CD8-positive, alpha-beta memory T cell (primary cell): ENCODE data around the gene DIP2B. TPM values are rescaled to one million over a fixed set of nuclear protein-coding genes. Genes with fewer than 3 reads are reported as not detected.

Source experiments
- CTCF ChIA-PET: fragments of 350-600 bp; sonication (Branson Sonifier 250); formaldehyde crosslinking; loops from one replicate; lab custom pipeline; 2021; ENCODE audit warnings: antibody characterized with exemption; lab: Charles Lee
- POLR2A ChIA-PET: fragments of 350-600 bp; sonication (Branson Sonifier 250); formaldehyde crosslinking; loops from one replicate; lab custom pipeline; 2021; ENCODE audit warnings: antibody characterized with exemption; lab: Charles Lee
- DNase-seq, 5 donors: peaks; one replicate each; pipeline versions ENCODE4 v3.0.0 to v3.0.0-alpha.2; 2020 to 2022; ENCODE audit warnings: mixed read lengths in 1 of 5
- H3K27ac ChIP-seq: one replicate; pipeline ENCODE4 v1.7.0; 2013; ENCODE audit warnings: low read depth, mild to moderate bottlenecking, low read length, moderate library complexity
- H3K27me3 ChIP-seq: 2 replicates; pipeline ENCODE4 v1.7.0; 2013; ENCODE audit warnings: low read length, mild to moderate bottlenecking; ENCODE audit not compliant: insufficient read depth, poor library complexity, severe bottlenecking
- H3K36me3 ChIP-seq: 2 replicates; pipeline ENCODE4 v1.7.0; 2013; ENCODE audit warnings: mild to moderate bottlenecking, low read length, moderate library complexity; ENCODE audit not compliant: insufficient read depth
- H3K4me1 ChIP-seq: 2 replicates; pipeline ENCODE4 v1.7.0; 2013; ENCODE audit warnings: mild to moderate bottlenecking, low read length, moderate library complexity; ENCODE audit not compliant: insufficient read depth
- H3K4me3 ChIP-seq: 2 replicates; pipeline ENCODE4 v1.7.0; 2013; ENCODE audit warnings: mild to moderate bottlenecking, low read length
- H3K9me3 ChIP-seq: 2 replicates; pipeline ENCODE4 v1.7.0; 2013; ENCODE audit warnings: mild to moderate bottlenecking, low read length
- H3K27ac Mint-ChIP-seq, 8 donors: one replicate each; pipeline ENCODE4 v1.8.0; 2020 to 2021; ENCODE audit warnings: mixed read lengths in 8 of 8, mild to moderate bottlenecking in 6 of 8, inconsistent platforms in 3 of 8, moderate library complexity in 3 of 8
- H3K27me3 Mint-ChIP-seq, 2 donors: one replicate each; pipeline ENCODE4 v1.8.0; 2020 to 2021; ENCODE audit warnings: mixed read lengths in 2 of 2, mild to moderate bottlenecking in 1 of 2, moderate library complexity in 1 of 2
- H3K36me3 Mint-ChIP-seq, 3 donors: one replicate each; pipeline ENCODE4 v1.8.0; 2020 to 2021; ENCODE audit warnings: mixed read lengths in 3 of 3, inconsistent platforms in 1 of 3, mild to moderate bottlenecking in 1 of 3
- H3K4me1 Mint-ChIP-seq, 3 donors: one replicate each; pipeline ENCODE4 v1.8.0; 2020 to 2021; ENCODE audit warnings: mixed read lengths in 3 of 3, inconsistent platforms in 1 of 3, mild to moderate bottlenecking in 1 of 3
- H3K4me3 Mint-ChIP-seq, 7 donors: one replicate each; pipeline ENCODE4 v1.8.0; 2020 to 2021; ENCODE audit warnings: mixed read lengths in 7 of 7, mild to moderate bottlenecking in 6 of 7, moderate library complexity in 4 of 7, inconsistent platforms in 2 of 7
- H3K9me3 Mint-ChIP-seq, 5 donors: one replicate each; pipeline ENCODE4 v1.8.0; 2020 to 2022; ENCODE audit warnings: mixed read lengths in 5 of 5, mild to moderate bottlenecking in 3 of 5, moderate library complexity in 2 of 5, inconsistent platforms in 1 of 5
- polyA plus RNA-seq: library from polyadenylated mRNA; unstranded; fragments of 300-500 nt; fragmentation: Illumina TruSeq; gene quantifications from one replicate; pipeline ENCODE4 v1.2.3, GENCODE V29; 2021
- total RNA-seq, 2 experiments: library from RNA; stranded (reverse); gene quantifications; one replicate each; pipeline ENCODE4 v1.2.3, GENCODE V29; 2021

Gene DIP2B
- total and polyA plus RNA-seq, 3 experiments from 2014 or later = 7.9 to 21.0 (median 20.4) TPM

DNA sequence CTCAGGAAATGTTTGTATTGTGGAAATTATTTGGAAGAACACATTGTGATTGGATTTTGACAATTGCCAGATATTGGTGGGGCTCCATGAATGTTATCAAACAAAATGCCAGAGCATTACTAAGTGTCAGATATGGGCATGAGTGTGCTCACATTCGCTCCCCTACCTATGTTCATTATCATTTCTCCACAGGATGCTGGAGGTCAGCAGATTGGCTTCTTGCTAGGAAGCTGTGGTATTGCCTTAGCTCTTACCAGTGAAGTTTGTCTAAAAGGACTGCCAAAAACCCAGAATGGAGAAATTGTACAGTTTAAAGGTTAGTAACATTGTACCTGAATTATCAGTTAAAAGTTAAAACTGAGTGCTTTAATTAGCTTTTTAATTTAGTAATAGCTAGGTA is 180.9 kb downstream of the DIP2B start:
- ChIA-PET CTCF (no interaction called here), POLR2A (no interaction called here)
- Histone ChIP-seq H3K4me1 (no peaks in the 10 kb centered on the region), H3K27me3 (no peaks in the 10 kb centered on the region), H3K4me3 (no peak overlapping the region), H3K36me3 (peaks cover 19% of the 10 kb centered on the region), H3K27ac (no peak overlapping the region), H3K9me3 (no peaks in the 10 kb centered on the region)
- Mint-ChIP-seq H3K4me3 (no peak overlapping the region), H3K36me3 (peaks cover 7 to 73% (median 25%) of the 10 kb centered on the region in 3 donors), H3K27ac (no peak overlapping the region), H3K27me3 (no peaks in the 10 kb centered on the region), H3K4me1 (no peaks in the 10 kb centered on the region), H3K9me3 (no peaks in the 10 kb centered on the region)
- DNase-seq = no peak

DNA sequence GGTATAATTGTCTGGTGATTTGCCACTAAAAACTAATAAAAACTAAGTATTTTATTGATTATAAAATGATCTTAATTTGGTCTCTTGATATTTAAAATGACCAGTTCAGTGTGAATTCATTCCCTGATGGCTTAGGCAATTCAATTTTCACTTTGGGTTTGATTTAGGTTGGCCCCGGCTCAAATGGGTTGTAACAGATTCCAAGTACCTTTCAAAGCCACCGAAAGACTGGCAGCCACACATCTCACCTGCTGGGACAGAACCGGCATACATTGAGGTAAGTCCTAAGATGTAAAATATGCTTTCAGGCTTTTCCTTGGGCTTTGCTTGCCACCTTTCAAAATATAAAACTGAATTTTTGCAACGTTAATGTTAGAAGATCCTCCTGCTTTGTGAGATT is 181.6 kb downstream of the DIP2B start:
- CTCF ChIA-PET = no interaction called here
- H3K36me3 Mint-ChIP-seq = peaks cover 7 to 75% (median 25%) of the 10 kb centered on the region in 3 donors
- no peaks in the 10 kb centered on the region for H3K27me3 Mint-ChIP-seq
- Histone ChIP-seq H3K27me3 (no peaks in the 10 kb centered on the region), H3K4me3 (no peak overlapping the region), H3K27ac (no peak overlapping the region), H3K9me3 (no peaks in the 10 kb centered on the region), H3K36me3 (peaks cover 26% of the 10 kb centered on the region), H3K4me1 (no peaks in the 10 kb centered on the region)
- H3K4me1 Mint-ChIP-seq = no peaks in the 10 kb centered on the region
- POLR2A ChIA-PET = no interaction called here
- no peaks in the 10 kb centered on the region for H3K9me3 Mint-ChIP-seq
- no peak overlapping the region for H3K4me3 Mint-ChIP-seq
- no peak for DNase-seq
- H3K27ac Mint-ChIP-seq = no peak overlapping the region

DNA sequence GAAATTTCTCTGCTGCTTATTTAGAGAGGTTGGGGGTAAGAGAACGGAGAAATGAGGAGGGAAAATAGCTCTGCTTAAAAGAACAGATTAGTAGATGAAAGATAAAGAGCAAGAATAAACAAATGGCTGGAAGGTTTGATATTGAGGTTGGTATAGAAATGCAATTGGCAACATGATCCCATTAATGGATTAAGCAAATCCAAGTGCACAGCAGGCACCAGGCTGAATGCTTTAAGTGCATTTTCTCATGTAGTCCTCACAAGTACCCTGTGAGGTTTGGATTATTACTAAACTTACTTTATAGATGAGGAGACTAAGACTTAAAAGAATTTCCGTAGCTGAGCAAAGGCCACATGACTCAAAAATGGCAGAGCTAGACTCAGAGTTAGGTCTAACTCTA is 182.2 kb downstream of the DIP2B start:
- DNase-seq = no peak
- no peaks in the 10 kb centered on the region for H3K9me3 Mint-ChIP-seq
- no peaks in the 10 kb centered on the region for H3K9me3 ChIP-seq
- no peak overlapping the region for H3K27ac ChIP-seq
- ChIA-PET POLR2A (no interaction called here), CTCF (no interaction called here)
- H3K36me3 Mint-ChIP-seq = peaks cover 7 to 69% (median 25%) of the 10 kb centered on the region in 3 donors
- H3K4me3 Mint-ChIP-seq = no peak overlapping the region
- no peak overlapping the region for H3K4me3 ChIP-seq
- H3K36me3 ChIP-seq = peaks cover 26% of the 10 kb centered on the region
- H3K4me1 Mint-ChIP-seq = no peaks in the 10 kb centered on the region
- H3K27me3 ChIP-seq = no peaks in the 10 kb centered on the region
- H3K27me3 Mint-ChIP-seq = no peaks in the 10 kb centered on the region
- no peaks in the 10 kb centered on the region for H3K4me1 ChIP-seq
- peak overlapping the region in 1 of 8 donors; percentile 54 for H3K27ac Mint-ChIP-seq

DNA sequence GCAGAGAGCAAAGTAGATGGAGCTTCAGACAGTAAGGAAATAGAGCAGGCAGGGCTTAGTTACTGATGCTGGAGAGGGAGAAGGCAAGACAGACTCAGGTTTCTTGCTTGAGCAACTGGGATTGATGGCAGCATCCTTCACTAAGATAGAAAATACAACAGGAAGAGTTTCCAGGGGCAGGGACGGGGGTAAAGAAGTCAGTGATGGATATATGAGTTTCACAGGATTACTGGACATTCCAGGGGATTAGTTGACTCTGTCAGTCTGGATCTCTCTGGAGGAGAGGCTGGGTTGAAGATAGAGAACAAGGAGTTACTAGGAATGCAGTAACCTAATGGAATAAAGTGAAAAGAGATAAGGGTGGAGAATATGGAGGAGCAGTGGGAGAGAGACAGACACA is 184.7 kb downstream of the DIP2B start:
- H3K27me3 ChIP-seq = no peaks in the 10 kb centered on the region
- POLR2A ChIA-PET = no interaction called here
- Mint-ChIP-seq H3K9me3 (no peaks in the 10 kb centered on the region), H3K27me3 (no peaks in the 10 kb centered on the region), H3K27ac (peak overlapping the region in 3 of 8 donors; percentile 10 to 72 (median 66)), H3K36me3 (peaks cover 4 to 71% (median 20%) of the 10 kb centered on the region in 3 donors), H3K4me1 (no peaks in the 10 kb centered on the region), H3K4me3 (no peak overlapping the region)
- peaks cover 32% of the 10 kb centered on the region for H3K36me3 ChIP-seq
- CTCF ChIA-PET = no interaction called here
- no peaks in the 10 kb centered on the region for H3K9me3 ChIP-seq
- no peak overlapping the region for H3K4me3 ChIP-seq
- H3K4me1 ChIP-seq = no peaks in the 10 kb centered on the region
- no peak overlapping the region for H3K27ac ChIP-seq
- DNase-seq = no peak

DNA sequence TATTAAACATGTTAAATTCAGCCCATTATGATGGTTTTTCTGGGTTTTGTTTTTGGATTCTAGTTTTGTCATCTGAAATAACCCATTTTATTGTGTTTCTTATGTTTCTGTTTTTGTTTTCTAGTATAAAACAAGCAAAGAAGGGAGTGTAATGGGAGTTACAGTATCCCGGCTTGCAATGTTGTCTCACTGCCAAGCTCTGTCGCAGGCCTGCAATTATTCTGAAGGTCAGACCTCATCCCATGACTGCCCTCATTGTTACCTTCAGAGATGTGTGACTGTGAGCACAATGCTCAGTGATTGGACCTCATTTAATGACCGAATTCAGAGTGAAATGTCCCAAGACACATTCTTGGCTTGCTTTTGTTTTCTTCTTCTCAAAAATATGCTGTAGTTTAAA is 186.1 kb downstream of the DIP2B start:
- no peaks in the 10 kb centered on the region for H3K27me3 Mint-ChIP-seq
- Histone ChIP-seq H3K4me1 (no peaks in the 10 kb centered on the region), H3K4me3 (no peak overlapping the region), H3K27me3 (no peaks in the 10 kb centered on the region), H3K36me3 (peaks cover 29% of the 10 kb centered on the region), H3K27ac (no peak overlapping the region), H3K9me3 (no peaks in the 10 kb centered on the region)
- H3K36me3 Mint-ChIP-seq = peaks cover 4 to 75% (median 21%) of the 10 kb centered on the region in 3 donors
- no peaks in the 10 kb centered on the region for H3K4me1 Mint-ChIP-seq
- H3K4me3 Mint-ChIP-seq = no peak overlapping the region
- no peak for DNase-seq
- ChIA-PET CTCF (no interaction called here), POLR2A (no interaction called here)
- H3K9me3 Mint-ChIP-seq = no peaks in the 10 kb centered on the region
- no peak overlapping the region for H3K27ac Mint-ChIP-seq

DNA sequence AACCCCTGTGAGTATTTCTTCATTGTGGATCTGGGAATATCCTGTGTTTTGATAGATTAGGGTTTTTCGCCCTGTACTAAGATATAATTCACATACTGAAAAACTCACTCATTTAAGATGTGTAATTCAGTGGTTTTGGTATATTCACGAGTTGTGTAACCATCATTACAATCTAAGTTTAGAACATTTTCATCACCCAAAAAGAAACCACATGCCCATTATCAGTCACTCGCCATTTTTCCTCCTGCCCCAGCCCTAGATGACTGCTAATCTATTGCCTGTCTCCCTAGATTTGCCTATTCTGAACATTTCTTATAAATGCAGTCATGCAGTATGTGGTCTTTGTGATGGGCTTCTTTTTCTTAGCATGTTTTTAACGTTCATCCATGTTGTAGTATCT is 191.2 kb downstream of the DIP2B start:
- no peaks in the 10 kb centered on the region for H3K27me3 Mint-ChIP-seq
- no peaks in the 10 kb centered on the region for H3K4me1 Mint-ChIP-seq
- H3K4me1 ChIP-seq = no peaks in the 10 kb centered on the region
- H3K9me3 ChIP-seq = no peaks in the 10 kb centered on the region
- peaks cover 40% of the 10 kb centered on the region for H3K36me3 ChIP-seq
- ChIA-PET CTCF (no interaction called here), POLR2A (no interaction called here)
- no peak overlapping the region for H3K4me3 ChIP-seq
- no peak overlapping the region for H3K27ac ChIP-seq
- no peaks in the 10 kb centered on the region for H3K9me3 Mint-ChIP-seq
- H3K27me3 ChIP-seq = no peaks in the 10 kb centered on the region
- H3K36me3 Mint-ChIP-seq = peaks cover 0 to 79% (median 29%) of the 10 kb centered on the region in 3 donors
- no peak overlapping the region for H3K27ac Mint-ChIP-seq
- DNase-seq = no peak
- H3K4me3 Mint-ChIP-seq = no peak overlapping the region

DNA sequence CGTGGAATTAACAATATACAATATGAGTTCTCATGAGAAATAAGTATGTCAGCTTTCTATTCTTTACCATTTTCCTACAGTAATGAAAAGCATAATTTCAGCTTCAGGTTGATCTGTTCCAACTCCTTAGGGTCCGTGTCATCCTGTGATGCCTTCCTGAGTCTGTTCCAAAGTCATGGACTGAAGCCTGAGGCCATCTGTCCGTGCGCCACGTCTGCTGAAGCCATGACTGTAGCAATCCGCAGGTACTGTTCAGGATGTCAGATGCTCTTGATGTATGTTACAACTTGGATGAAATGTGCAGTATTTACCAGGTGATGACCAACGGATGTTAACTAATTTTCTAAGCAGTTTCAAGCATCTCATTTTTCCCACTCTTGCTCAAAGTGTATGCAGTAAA is 192.1 kb downstream of the DIP2B start:
- Mint-ChIP-seq H3K4me1 (no peaks in the 10 kb centered on the region), H3K4me3 (no peak overlapping the region), H3K9me3 (no peaks in the 10 kb centered on the region), H3K27me3 (no peaks in the 10 kb centered on the region), H3K27ac (no peak overlapping the region), H3K36me3 (peaks cover 0 to 81% (median 29%) of the 10 kb centered on the region in 3 donors)
- ChIA-PET CTCF (no interaction called here), POLR2A (no interaction called here)
- Histone ChIP-seq H3K27ac (no peak overlapping the region), H3K4me3 (no peak overlapping the region), H3K4me1 (no peaks in the 10 kb centered on the region), H3K27me3 (no peaks in the 10 kb centered on the region), H3K9me3 (no peaks in the 10 kb centered on the region), H3K36me3 (peaks cover 36% of the 10 kb centered on the region)
- no peak for DNase-seq

DNA sequence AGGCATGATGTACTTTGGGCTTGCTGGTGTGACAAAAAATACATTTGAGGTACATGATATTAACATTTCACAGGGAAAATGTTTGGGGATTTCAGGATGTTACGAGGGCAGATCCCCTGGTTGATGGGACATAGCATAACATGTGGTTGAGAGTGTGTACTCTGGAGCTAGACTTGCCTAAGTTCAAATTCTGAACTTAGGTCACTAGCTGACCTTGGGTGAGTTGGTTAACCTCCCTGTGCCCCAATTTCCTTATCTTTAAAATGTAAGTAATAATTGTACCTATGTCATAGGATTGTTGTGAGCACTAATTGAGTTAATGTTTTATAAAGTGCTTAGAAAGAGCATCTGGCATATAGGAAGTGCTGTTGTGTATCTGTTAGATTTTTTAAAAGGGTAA is 194.4 kb downstream of the DIP2B start:
- Mint-ChIP-seq H3K4me3 (no peak overlapping the region), H3K27ac (no peak overlapping the region), H3K4me1 (no peaks in the 10 kb centered on the region), H3K27me3 (no peaks in the 10 kb centered on the region), H3K9me3 (no peaks in the 10 kb centered on the region), H3K36me3 (peaks cover 0 to 74% (median 28%) of the 10 kb centered on the region in 3 donors)
- H3K27ac ChIP-seq = no peak overlapping the region
- H3K4me3 ChIP-seq = no peak overlapping the region
- peaks cover 31% of the 10 kb centered on the region for H3K36me3 ChIP-seq
- ChIA-PET CTCF (no interaction called here), POLR2A (no interaction called here)
- H3K9me3 ChIP-seq = no peaks in the 10 kb centered on the region
- no peak for DNase-seq
- no peaks in the 10 kb centered on the region for H3K27me3 ChIP-seq
- H3K4me1 ChIP-seq = no peaks in the 10 kb centered on the region

DNA sequence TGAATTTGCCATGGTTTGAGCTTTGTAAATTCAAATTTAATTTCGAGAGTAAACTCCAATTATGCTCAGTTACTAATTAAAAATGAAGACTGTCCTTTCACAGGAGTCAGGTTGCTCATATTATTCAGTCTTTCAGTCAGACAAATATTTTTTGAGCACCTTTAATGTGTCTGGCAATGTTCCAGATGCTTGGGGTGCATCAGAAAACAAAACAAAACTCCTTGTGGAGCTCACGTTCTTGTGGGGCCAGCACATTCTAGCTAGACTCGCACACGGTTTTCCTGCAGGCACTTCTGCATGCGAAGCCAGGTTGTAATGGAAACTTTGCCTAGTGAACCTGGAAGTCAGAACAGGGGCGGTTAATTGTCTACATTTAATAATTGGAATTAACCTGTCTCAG is 195.2 kb downstream of the DIP2B start:
- CTCF ChIA-PET = no interaction called here

More for the DNA sequence above, 195.2 kb downstream of the DIP2B start:
- Mint-ChIP-seq H3K4me1 (no peaks in the 10 kb centered on the region), H3K4me3 (no peak overlapping the region), H3K9me3 (no peaks in the 10 kb centered on the region), H3K27ac (no peak overlapping the region), H3K27me3 (no peaks in the 10 kb centered on the region), H3K36me3 (peaks cover 0 to 79% (median 30%) of the 10 kb centered on the region in 3 donors)
- no peaks in the 10 kb centered on the region for H3K4me1 ChIP-seq
- DNase-seq = no peak
- peaks cover 31% of the 10 kb centered on the region for H3K36me3 ChIP-seq
- H3K9me3 ChIP-seq = no peaks in the 10 kb centered on the region
- H3K4me3 ChIP-seq = no peak overlapping the region
- no peak overlapping the region for H3K27ac ChIP-seq
- POLR2A ChIA-PET = no interaction called here
- no peaks in the 10 kb centered on the region for H3K27me3 ChIP-seq
